Spinal cord (tissue), 10 donors: ENCODE results near the gene TJP1. TPM values are rescaled to one million over a fixed set of nuclear protein-coding genes. Genes with fewer than 3 reads are reported as not detected.
A peak's percentile ranks its signal among the peaks of the same experiment; 100 is the strongest.
"Not testable (repeated sequence)": the region's sequence is repeated elsewhere in the genome, so short reads cannot be mapped to it uniquely, and the experiment has no call there.

ENCODE experiments used
- DNase-seq, 6 donors: peaks; one replicate each; pipeline versions ENCODE4 v3.0.0 to v3.0.0-alpha.2; 2013 to 2015; ENCODE audit warnings: low spot score in 6 of 6, low read depth in 4 of 6
- H3K27ac ChIP-seq: one replicate; pipeline ENCODE4 v1.5.1; 2013; ENCODE audit warnings: low read depth, low read length, control low read depth
- H3K27me3 ChIP-seq: one replicate; pipeline ENCODE4 v1.6.1; 2013; ENCODE audit warnings: low read length; ENCODE audit not compliant: control insufficient read depth, insufficient read depth
- H3K36me3 ChIP-seq: one replicate; pipeline ENCODE4 v1.6.1; 2013; ENCODE audit warnings: low read length; ENCODE audit not compliant: control insufficient read depth, insufficient read depth
- H3K4me1 ChIP-seq: one replicate; pipeline ENCODE4 v1.6.1; 2013; ENCODE audit warnings: low read length; ENCODE audit not compliant: control insufficient read depth, insufficient read depth
- H3K4me3 ChIP-seq: one replicate; pipeline ENCODE4 v1.5.1; 2013; ENCODE audit warnings: low read depth, low read length, control low read depth
- H3K9me3 ChIP-seq: one replicate; pipeline ENCODE4 v1.6.1; 2013; ENCODE audit warnings: low read length; ENCODE audit not compliant: control insufficient read depth, insufficient read depth
- WGBS: methylation state at CpG from one replicate; pipeline ENCODE4 v1.1.5; 2013; ENCODE audit warnings: missing lambda C conversion rate; ENCODE audit not compliant: insufficient coverage; 5-methylcytosine and 5-hydroxymethylcytosine counted together
- polyA plus RNA-seq, 2 donors: library from polyadenylated mRNA; unstranded; fragments of 120-200 nt; gene quantifications; one replicate each; pipeline ENCODE4 v1.2.1, GENCODE V29; 2013; ENCODE audit not compliant: insufficient read length in 2 of 2
- total RNA-seq, 2 donors: library from RNA; depleted of rRNA in 1 of 2; stranded (reverse); fragments of 120-200 nt in 1 of 2; fragments of >200 nt in 1 of 2; gene quantifications; one replicate each; pipeline versions ENCODE4 v1.2.3 to v1.2.4, GENCODE V29; 2013 to 2014
- donor health status: healthy.

The TJP1 gene
- total and polyA plus RNA-seq, 4 donors = 95.2 to 192 (median 127) TPM

DNA sequence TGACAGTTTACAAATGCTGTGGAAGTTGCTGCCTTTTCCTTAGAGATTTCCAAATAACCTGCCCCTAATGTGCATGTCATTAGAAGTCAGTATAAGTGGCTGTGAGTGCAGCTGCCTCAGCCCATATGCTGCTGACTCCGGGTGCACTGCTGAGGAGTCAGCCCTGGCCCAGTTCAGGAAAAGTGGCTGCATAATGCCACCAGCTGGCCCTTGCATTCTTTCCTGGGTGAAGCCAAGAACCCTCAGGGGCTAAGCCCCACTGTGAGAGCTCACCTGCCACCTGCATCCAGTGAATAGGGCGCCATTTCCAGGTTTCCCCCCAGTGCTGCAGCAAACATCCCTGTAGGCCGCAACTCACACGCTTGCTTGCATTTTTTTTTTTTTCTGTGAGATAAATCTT lies 139.9 kb downstream of the TJP1 start:
- no peaks in the 10 kb centered on the region for H3K9me3 ChIP-seq
- no peak overlapping the region for H3K27ac ChIP-seq
- peaks cover 19% of the 10 kb centered on the region for H3K4me1 ChIP-seq
- 70% methylated on average over 1 of the region's 4 CpGs for WGBS
- peaks cover 2% of the 10 kb centered on the region for H3K36me3 ChIP-seq
- DNase-seq = no peak
- H3K4me3 ChIP-seq = no peak overlapping the region
- no peaks in the 10 kb centered on the region for H3K27me3 ChIP-seq

DNA sequence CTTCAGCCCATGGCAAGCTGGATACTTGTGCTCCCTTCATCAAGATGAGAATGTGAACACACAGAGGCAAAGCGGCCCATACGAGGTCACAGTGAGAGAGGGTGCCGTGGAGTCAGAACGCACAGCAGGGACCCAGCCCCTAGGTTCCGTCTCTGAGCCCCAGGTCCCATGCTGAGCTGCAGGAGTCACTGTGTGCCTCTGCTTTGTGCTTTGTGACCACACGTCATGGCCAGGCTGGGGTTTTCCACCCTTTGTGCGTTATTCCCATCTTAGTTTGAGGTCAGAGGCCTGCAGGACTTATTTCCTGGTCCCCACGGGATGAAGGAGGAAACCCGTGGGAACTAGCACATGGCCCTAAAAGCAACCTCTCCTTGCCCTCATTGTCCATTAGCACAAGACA lies 140.3 kb downstream of the TJP1 start:
- no peak for DNase-seq
- peaks cover 2% of the 10 kb centered on the region for H3K36me3 ChIP-seq
- H3K9me3 ChIP-seq = no peaks in the 10 kb centered on the region
- H3K4me3 ChIP-seq = no peak overlapping the region
- H3K4me1 ChIP-seq = peaks cover 21% of the 10 kb centered on the region
- 84% methylated on average over 7 of the region's 9 CpGs for WGBS
- H3K27me3 ChIP-seq = no peaks in the 10 kb centered on the region
- no peak overlapping the region for H3K27ac ChIP-seq

DNA sequence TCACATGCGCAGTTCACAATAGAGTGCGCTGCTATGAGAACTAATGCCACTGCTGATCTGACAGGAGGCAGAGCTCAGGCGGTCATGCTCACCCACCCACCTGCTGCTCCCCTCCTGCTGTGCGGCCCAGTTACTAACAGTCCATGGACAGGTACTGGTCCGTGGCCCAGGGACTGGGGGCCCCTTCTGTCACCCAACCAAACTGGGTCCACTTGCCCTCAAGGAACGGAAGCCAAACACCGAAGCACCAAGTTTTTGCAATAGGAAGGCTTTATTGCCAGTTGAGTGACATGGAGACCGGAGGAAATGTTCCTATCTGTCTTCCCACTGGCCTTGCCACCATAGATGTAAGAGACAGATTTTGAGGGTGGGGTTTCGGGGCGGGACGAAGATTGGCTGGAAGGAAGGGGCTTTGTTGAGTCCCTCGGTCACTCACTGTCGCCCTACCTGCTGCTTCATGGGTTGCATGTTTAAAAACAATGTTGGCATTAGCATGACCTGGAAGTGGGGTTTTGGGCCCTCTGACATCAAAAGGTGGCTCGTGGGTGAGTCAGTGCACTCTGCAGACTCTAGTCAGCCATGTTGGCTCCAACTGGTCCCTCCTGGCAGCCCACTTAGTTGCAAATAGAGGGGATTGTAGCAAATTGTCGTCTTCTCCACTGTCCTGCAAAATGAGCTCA lies 141.0 kb downstream of the TJP1 start:
- H3K27me3 ChIP-seq = no peaks in the 10 kb centered on the region
- H3K27ac ChIP-seq = no peak overlapping the region
- WGBS = 97% methylated on average over 11 of the region's 15 CpGs
- H3K4me3 ChIP-seq = no peak overlapping the region
- peaks cover 23% of the 10 kb centered on the region for H3K4me1 ChIP-seq
- H3K36me3 ChIP-seq = peaks cover 2% of the 10 kb centered on the region
- DNase-seq = no peak
- no peaks in the 10 kb centered on the region for H3K9me3 ChIP-seq

DNA sequence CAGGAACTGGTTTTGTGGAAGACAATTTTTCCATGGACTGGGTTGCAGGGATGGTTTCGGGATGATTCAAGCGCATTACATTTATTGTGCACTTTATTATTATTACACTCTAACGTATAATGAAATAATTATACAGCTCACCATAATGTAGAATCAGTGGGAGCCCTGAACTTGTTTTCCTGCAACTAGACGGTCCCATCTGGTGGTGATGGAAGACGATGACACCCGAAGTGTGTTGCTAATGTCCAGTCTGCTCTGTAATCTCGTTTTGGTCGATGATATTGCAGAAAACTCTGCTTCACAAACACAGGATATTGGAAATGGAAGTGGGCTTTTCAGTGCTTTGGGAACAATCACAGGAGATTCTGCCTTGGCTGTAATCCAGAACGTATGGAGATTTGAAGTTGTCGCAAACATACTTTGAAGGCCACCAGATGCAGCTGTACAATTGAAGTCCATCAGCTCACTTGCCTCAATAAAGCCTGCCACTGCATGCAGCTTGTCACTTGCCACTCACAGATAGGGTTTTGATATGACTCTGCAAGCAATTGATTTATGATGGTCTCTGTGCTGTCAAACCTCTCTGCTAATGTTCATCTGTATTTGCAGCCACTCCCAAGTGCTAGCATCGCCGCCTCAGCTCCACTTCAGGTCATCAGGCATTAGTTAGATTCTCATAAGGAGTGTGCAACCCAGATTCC lies 141.7 kb downstream of the TJP1 start:
- WGBS = 68% methylated on average over 4 of the region's 12 CpGs
- DNase-seq = peak in 1 of 6 donors; percentile 65
- H3K4me1 ChIP-seq = peaks cover 30% of the 10 kb centered on the region
- H3K9me3 ChIP-seq = no peaks in the 10 kb centered on the region
- no peaks in the 10 kb centered on the region for H3K27me3 ChIP-seq
- peaks cover 2% of the 10 kb centered on the region for H3K36me3 ChIP-seq
- H3K27ac ChIP-seq = no peak overlapping the region
- no peak overlapping the region for H3K4me3 ChIP-seq

DNA sequence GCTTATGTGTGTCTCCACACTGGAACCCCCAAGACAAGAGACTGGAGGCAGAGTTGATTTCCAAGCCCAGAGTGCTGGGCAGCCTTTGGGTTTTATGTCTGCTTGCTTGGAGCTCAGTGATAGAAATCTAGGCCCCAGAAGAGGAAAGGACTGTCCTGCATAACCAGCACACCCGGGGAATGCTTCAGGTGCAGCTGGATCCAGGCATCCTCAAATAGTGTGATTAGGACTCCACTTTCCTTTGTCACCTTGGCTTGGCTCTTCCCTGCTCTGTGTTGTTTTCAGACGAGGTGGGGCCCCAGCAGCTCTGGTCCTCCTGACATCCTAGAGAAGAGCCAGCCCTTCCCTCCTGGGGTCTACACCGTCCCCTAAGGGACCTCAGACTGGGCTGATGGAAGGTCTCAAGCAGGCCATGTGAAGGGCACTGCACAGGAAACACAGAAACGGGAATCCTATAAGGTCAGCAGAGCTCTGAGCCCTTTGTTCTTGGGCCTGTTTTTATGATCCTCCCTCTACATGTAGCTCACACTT lies 143.7 kb downstream of the TJP1 start:
- H3K27me3 ChIP-seq = no peaks in the 10 kb centered on the region
- WGBS = 78% methylated on average over 4 of the region's 4 CpGs
- H3K27ac ChIP-seq = no peak overlapping the region
- no peak overlapping the region for H3K4me3 ChIP-seq
- DNase-seq = no peak
- peaks cover 38% of the 10 kb centered on the region for H3K4me1 ChIP-seq
- H3K9me3 ChIP-seq = no peaks in the 10 kb centered on the region
- H3K36me3 ChIP-seq = peaks cover 2% of the 10 kb centered on the region

DNA sequence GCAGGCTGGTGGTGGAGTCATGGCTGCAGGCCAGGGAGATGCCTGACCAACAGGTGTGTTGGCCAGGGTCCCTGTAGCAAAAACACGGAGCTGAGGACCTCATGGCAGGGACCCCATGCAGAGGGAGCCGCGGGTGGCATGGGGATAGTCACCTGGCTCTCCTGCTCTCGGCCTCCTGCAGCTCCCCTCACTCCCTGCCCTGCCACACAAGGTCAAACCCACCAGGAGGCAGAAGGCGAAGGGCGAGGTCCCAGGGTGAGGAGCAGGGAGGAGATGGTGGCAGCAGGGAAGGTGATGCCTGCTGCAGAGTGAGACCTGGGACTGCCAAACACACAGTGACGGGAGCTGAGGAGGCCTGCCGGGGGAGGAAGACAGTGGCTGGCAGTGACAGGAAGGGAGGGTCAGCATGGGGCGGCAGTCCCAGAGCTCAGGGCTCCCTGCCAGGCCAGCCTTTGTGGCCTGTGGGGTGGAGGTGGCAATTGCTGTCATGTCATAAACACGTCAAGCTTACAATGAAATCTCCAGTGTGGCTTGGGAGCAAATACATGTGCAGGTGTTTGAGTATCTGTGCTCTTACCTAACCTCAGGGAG lies 144.3 kb downstream of the TJP1 start:
- 71% methylated on average over 8 of the region's 10 CpGs for WGBS
- Histone ChIP-seq H3K27ac (no peak overlapping the region), H3K9me3 (no peaks in the 10 kb centered on the region), H3K4me3 (no peak overlapping the region), H3K27me3 (no peaks in the 10 kb centered on the region), H3K36me3 (peaks cover 2% of the 10 kb centered on the region), H3K4me1 (peaks cover 38% of the 10 kb centered on the region)
- DNase-seq = no peak

DNA sequence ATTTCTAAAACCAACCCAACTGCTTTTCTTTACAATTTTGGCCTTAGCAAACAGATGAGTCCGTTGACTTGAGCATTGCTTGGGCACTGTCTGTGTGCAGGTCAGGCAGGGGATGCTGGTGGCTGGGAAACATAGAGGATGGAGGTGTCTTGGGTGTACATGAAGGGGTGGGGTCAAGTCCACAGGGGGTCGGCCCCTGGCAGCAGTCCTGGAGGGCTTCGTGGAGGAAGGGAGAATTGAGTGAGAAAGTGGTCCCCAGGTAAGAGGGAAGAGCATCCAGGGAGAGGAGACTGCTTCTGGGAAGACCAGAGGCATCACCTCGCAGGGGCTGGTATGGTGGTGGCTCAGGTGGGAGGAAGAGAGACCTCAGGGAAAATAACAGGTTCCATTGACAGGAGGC lies 144.8 kb downstream of the TJP1 start:
- no peaks in the 10 kb centered on the region for H3K9me3 ChIP-seq
- H3K36me3 ChIP-seq = peaks cover 2% of the 10 kb centered on the region
- WGBS = 74% methylated on average over 4 of the region's 4 CpGs
- H3K4me3 ChIP-seq = no peak overlapping the region
- DNase-seq = no peak
- peaks cover 38% of the 10 kb centered on the region for H3K4me1 ChIP-seq
- no peaks in the 10 kb centered on the region for H3K27me3 ChIP-seq
- no peak overlapping the region for H3K27ac ChIP-seq

DNA sequence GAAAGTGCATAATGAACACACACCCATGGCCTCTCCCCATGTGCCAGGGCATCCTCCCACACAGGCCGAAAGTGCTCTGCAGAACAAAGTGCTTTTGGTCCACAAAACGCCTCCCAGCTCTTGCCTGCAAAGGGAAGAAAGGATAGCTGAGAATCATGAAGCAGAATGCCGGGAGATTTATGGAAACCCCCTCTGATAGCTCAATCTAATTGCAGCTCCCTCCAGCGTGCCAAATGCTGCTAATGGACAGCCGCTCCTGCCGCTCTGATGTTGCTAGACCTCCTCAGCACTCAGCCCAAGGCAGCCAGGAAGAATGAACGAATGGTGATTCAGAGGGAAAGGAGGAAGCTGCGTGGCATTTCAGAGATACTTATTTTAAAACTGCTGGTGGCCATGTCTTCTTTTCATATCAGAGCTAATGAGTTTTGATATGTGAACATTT lies 145.3 kb downstream of the TJP1 start:
- Histone ChIP-seq H3K4me3 (no peak overlapping the region), H3K9me3 (no peaks in the 10 kb centered on the region), H3K27me3 (no peaks in the 10 kb centered on the region), H3K4me1 (peaks cover 38% of the 10 kb centered on the region), H3K27ac (no peak overlapping the region), H3K36me3 (peaks cover 2% of the 10 kb centered on the region)
- 7% methylated on average over 2 of the region's 8 CpGs for WGBS
- peak in 3 of 6 donors; percentile 29 to 86 (median 59) for DNase-seq

DNA sequence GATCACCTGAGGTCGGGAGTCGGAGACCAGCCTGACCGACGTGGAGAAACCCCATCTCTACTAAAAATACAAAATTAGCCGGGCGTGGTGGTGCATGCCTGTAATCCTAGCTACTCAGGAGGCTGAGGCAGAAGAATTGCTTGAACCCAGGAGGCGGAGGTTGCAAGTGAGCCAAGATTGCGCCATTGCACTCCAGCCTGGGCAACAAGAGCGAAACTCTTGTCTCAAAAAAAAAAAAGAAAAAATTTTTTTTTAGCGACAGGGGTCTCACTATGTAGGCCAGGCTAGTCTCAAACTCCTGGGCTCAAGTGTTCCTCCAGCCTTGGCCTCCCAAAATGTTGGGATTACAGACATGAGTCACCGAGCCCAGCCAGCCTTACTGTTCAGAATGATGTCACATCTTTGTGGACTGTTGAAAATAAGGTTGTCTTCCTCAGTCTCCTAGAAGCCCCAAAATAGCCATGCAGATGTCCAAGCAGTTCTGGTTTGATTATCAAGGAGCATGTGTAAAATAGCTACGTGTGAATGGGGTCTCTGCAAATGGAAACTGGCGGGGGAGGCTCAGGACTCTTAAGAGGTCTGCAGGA lies 145.8 kb downstream of the TJP1 start:
- not testable (repeated sequence) for H3K9me3 ChIP-seq, H3K4me3 ChIP-seq, DNase-seq, H3K36me3 ChIP-seq, H3K27me3 ChIP-seq, H3K27ac ChIP-seq
- 90% methylated on average over 9 of the region's 13 CpGs for WGBS
- H3K4me1 ChIP-seq = peaks cover 41% of the 10 kb centered on the region
